SU-DHL-6 (cell line): Measurements from ENCODE around the gene CACNA1C.

Source experiments
- CTCF ChIP-seq: fragments of 200-600 bp; sonication (generic); IDR thresholded peaks from one replicate; pipeline ENCODE4 v1.5.1; 2017; ENCODE audit warnings: antibody characterized with exemption, mild to moderate bottlenecking, low read length, moderate library complexity; ENCODE audit not compliant: insufficient read depth, poor library complexity, severe bottlenecking
- EZH2phosphoT487 ChIP-seq: fragments of 200-600 bp; sonication (generic), shearing (Covaris generic); conservative IDR thresholded peaks from 2 replicates; pipeline ENCODE4 v1.6.1; 2018; ENCODE audit warnings: mild to moderate bottlenecking, antibody characterized with exemption, low read length, moderate library complexity, mixed read lengths

DNA sequence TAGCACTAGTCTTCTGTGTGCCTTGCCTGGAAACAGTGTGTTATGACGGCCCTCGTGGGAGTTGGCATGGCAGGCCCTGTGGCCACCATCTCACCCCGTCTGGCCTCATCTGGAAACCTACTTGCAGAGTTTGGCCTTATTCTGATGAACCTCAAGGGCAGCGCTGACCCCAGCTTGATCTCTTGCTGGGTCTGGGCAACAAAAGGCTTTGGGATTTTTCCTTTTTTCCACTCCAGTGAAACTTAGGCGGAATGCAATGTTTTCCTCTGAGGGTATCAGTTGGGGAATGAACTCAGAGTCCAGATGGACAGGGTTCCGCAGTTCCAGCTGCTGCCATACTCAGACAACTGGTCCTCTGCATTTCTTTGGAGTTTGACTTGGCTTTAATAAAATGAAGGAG is 15.9 kb downstream of the CACNA1C start:
- no peak for TF ChIP-seq CTCF
- TF ChIP-seq EZH2phosphoT487 = no peak
